D341Med (cell line): ENCODE measurements around the gene UVRAG.
"Not testable (repeated sequence)": the region's sequence is repeated elsewhere in the genome, so short reads cannot be mapped to it uniquely, and the experiment has no call there.

ENCODE experiments used
- DNase-seq: peaks from one replicate; pipeline ENCODE4 v3.0.0; 2012; ENCODE audit warnings: low spot score

Gene UVRAG

GRCh38 chr11:76075716-76076115 is 260.7 kb downstream of the UVRAG start:
- no peak for DNase-seq

- not testable (repeated sequence) for DNase-seq
These were observed 261.2 kb downstream of the UVRAG start for GRCh38 chr11:76076253-76076652.

- no peak for DNase-seq
These were observed 261.7 kb downstream of the UVRAG start for GRCh38 chr11:76076749-76077148.

- DNase-seq, result no peak
These were observed 262.7 kb downstream of the UVRAG start for GRCh38 chr11:76077575-76078150.

GRCh38 chr11:76081084-76081483 is 266.1 kb downstream of the UVRAG start:
- DNase-seq, result not testable (repeated sequence)

- no peak for DNase-seq
These were observed 268.8 kb downstream of the UVRAG start for GRCh38 chr11:76083563-76084451.

- no peak for DNase-seq
These were observed 270.3 kb downstream of the UVRAG start for GRCh38 chr11:76085270-76085669.

GRCh38 chr11:76086743-76087635 is 272.0 kb downstream of the UVRAG start:
- no peak for DNase-seq

- DNase-seq, result no peak
These were observed 272.7 kb downstream of the UVRAG start for GRCh38 chr11:76087749-76088148.

GRCh38 chr11:76088511-76088910 is 273.5 kb downstream of the UVRAG start:
- DNase-seq, result no peak

GRCh38 chr11:76090174-76090573 is 275.2 kb downstream of the UVRAG start:
- no peak for DNase-seq

GRCh38 chr11:76090821-76091220 is 275.8 kb downstream of the UVRAG start:
- no peak for DNase-seq

GRCh38 chr11:76094740-76095139 is 279.7 kb downstream of the UVRAG start:
- no peak for DNase-seq

- DNase-seq, result no peak
These were observed 280.9 kb downstream of the UVRAG start for GRCh38 chr11:76095891-76096290.

GRCh38 chr11:76096552-76096951 is 281.5 kb downstream of the UVRAG start:
- no peak for DNase-seq

GRCh38 chr11:76102802-76103201 is 287.8 kb downstream of the UVRAG start:
- no peak for DNase-seq

GRCh38 chr11:76103460-76103859 is 288.4 kb downstream of the UVRAG start:
- no peak for DNase-seq

- no peak for DNase-seq
These were observed 289.3 kb downstream of the UVRAG start for GRCh38 chr11:76104285-76104684.

- DNase-seq, result no peak
These were observed 290.6 kb downstream of the UVRAG start for GRCh38 chr11:76105637-76106036.

GRCh38 chr11:76107971-76108370 is 293.0 kb downstream of the UVRAG start:
- no peak for DNase-seq

- DNase-seq, result no peak
These were observed 299.2 kb downstream of the UVRAG start for GRCh38 chr11:76114238-76114637.

GRCh38 chr11:76115555-76115954 is 300.5 kb downstream of the UVRAG start:
- no peak for DNase-seq

GRCh38 chr11:76119032-76119431 is 304.0 kb downstream of the UVRAG start:
- no peak for DNase-seq
